ENCODE results near the gene MPV17. TPM values are rescaled to one million over a fixed set of nuclear protein-coding genes. Genes with fewer than 3 reads are reported as not detected.
A peak's percentile ranks its signal among the peaks of the same experiment; 100 is the strongest.

The MPV17 gene
- total and polyA plus RNA-seq, 2 of the 13 experiments (the other 11 are each of a cell fraction or from before 2014, with no cell fraction given): 48.9 to 129 TPM

GRCh38 chr2:27370026-27370815 is 47.3 kb upstream of the MPV17 start, which contains the start of the genes EIF2B4 and SNX17 (continued):
- TF ChIP-seq ZNF260 (CRISPR knock-in tag; IDR thresholded peaks at IDR 0.05; ENCODE audit: borderline replicate concordance, low read depth): peak; percentile 56; the same call in 1 of the 2 replicates
- TF ChIP-seq MLLT10 (CRISPR knock-in tag; IDR thresholded peaks at IDR 0.05): no peak
- 0 out of 2 replicates have a peak, but pooled peaks have one; percentile 29 for TF ChIP-seq ZBTB49 (CRISPR knock-in tag; IDR thresholded peaks at IDR 0.05; ENCODE audit: borderline replicate concordance)
- TF ChIP-seq TRIM24 (CRISPR knock-in tag; IDR thresholded peaks at IDR 0.05): no peak
- TF ChIP-seq ZNF788 (CRISPR knock-in tag; IDR thresholded peaks at IDR 0.05; ENCODE audit: borderline replicate concordance): peak; percentile 99
- TF ChIP-seq ZNF501 (CRISPR knock-in tag; IDR thresholded peaks at IDR 0.05): peak; percentile 99
- TF ChIP-seq ZNF589 (CRISPR knock-in tag; conservative IDR thresholded peaks at IDR 0.05): peak; percentile 96
- TF ChIP-seq MAFG (CRISPR knock-in tag; IDR thresholded peaks at IDR 0.05): 0 out of 2 replicates have a peak, but pooled peaks have one; percentile 35
- 0 out of 2 replicates have a peak, but pooled peaks have one; percentile 67 for TF ChIP-seq PRMT3 (CRISPR knock-in tag; IDR thresholded peaks at IDR 0.05; ENCODE audit: borderline replicate concordance, low read depth)
- peak; percentile 62 for TF ChIP-seq ZNF629 (CRISPR knock-in tag; conservative IDR thresholded peaks at IDR 0.05)
- TF ChIP-seq STAG1 (CRISPR knock-in tag; IDR thresholded peaks at IDR 0.05): peak; percentile 93
- no peak for TF ChIP-seq ZBTB37 (CRISPR knock-in tag; IDR thresholded peaks at IDR 0.05)
- TF ChIP-seq ZNF704 (CRISPR knock-in tag; IDR thresholded peaks at IDR 0.05; ENCODE audit: borderline replicate concordance): peak; percentile 73; the same call in 1 of the 2 replicates
- peak; percentile 100 for TF ChIP-seq ZSCAN29 (CRISPR knock-in tag; conservative IDR thresholded peaks at IDR 0.05)
- peak; percentile 72 for TF ChIP-seq ZNF160 (CRISPR knock-in tag; IDR thresholded peaks at IDR 0.05)
- TF ChIP-seq ZNF614 (CRISPR knock-in tag; IDR thresholded peaks at IDR 0.05; ENCODE audit: borderline replicate concordance): peak; percentile 92
- TF ChIP-seq FOXJ3 (CRISPR knock-in tag; IDR thresholded peaks at IDR 0.05; ENCODE audit: borderline replicate concordance): peak; percentile 89; the same call in 1 of the 2 replicates
- peak; percentile 97; the same call in 1 of the 2 replicates for TF ChIP-seq ZNF670 (CRISPR knock-in tag; IDR thresholded peaks at IDR 0.05; ENCODE audit: borderline replicate concordance)
- peak; percentile 97 for TF ChIP-seq IKZF4 (CRISPR knock-in tag; IDR thresholded peaks at IDR 0.05; ENCODE audit: borderline replicate concordance, low read depth, not compliant biosample characterization)
- TF ChIP-seq ZBTB33 (CRISPR knock-in tag; IDR thresholded peaks at IDR 0.05): peak; percentile 87
- TF ChIP-seq CBX1 (IDR thresholded peaks at IDR 0.05; ENCODE audit: low read depth): peak; percentile 97
- no peak for TF ChIP-seq RNF2 (conservative IDR thresholded peaks at IDR 0.05; ENCODE audit: low read depth)

Measured in HepG2 (cell line).